ENCODE data around the gene METTL15. TPM values are rescaled to one million over a fixed set of nuclear protein-coding genes. Genes with fewer than 3 reads are reported as not detected.

METTL15 gene
- total and polyA plus RNA-seq, 11 donors, result 5.2 to 14.4 (median 9.9) TPM

DNA sequence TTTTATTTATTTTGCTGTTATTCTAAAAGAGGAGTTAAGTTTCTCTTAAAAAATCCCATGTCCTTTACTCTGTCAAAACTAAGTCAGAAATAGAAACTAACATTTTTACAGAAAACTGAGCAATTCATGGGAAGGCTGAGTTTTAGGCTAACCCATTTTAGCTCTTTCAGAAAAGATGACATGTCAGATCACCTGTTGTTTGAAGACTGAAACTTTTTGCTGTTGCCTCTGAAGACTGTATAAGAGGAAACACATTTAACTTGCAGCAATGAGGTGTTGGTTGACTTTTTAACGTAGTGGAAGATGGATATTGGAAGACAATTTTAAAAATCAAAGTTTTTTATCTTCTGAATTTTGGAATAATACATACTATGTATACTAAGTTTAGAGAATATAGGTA is 115.4 kb downstream of the METTL15 start:
- no peak for TF ChIP-seq POLR2A (IDR thresholded peaks at IDR 0.05)
- TF ChIP-seq, protein P1, sequence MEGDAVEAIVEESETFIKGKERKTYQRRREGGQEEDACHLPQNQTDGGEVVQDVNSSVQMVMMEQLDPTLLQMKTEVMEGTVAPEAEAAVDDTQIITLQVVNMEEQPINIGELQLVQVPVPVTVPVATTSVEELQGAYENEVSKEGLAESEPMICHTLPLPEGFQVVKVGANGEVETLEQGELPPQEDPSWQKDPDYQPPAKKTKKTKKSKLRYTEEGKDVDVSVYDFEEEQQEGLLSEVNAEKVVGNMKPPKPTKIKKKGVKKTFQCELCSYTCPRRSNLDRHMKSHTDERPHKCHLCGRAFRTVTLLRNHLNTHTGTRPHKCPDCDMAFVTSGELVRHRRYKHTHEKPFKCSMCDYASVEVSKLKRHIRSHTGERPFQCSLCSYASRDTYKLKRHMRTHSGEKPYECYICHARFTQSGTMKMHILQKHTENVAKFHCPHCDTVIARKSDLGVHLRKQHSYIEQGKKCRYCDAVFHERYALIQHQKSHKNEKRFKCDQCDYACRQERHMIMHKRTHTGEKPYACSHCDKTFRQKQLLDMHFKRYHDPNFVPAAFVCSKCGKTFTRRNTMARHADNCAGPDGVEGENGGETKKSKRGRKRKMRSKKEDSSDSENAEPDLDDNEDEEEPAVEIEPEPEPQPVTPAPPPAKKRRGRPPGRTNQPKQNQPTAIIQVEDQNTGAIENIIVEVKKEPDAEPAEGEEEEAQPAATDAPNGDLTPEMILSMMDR (IDR thresholded peaks at IDR 0.05), result no peak
- DNase-seq (no peak), ATAC-seq (no peak)
- Histone ChIP-seq H3K36me3 (no peaks in the 10 kb centered on the region), H3K4me1 (peaks cover 0 to 7% (median 0%) of the 10 kb centered on the region in 12 donors), H3K4me3 (no peak overlapping the region), H3K9me3 (no peaks in the 10 kb centered on the region), H3K27me3 (no peaks in the 10 kb centered on the region), H3K27ac (no peak overlapping the region)
- WGBS, 4 donors, result 75 to 92% (median 86%) methylated on average over 1 of the region's 1 CpG
- intact Hi-C loops (cut with DNase I), result no loop called here

DNA sequence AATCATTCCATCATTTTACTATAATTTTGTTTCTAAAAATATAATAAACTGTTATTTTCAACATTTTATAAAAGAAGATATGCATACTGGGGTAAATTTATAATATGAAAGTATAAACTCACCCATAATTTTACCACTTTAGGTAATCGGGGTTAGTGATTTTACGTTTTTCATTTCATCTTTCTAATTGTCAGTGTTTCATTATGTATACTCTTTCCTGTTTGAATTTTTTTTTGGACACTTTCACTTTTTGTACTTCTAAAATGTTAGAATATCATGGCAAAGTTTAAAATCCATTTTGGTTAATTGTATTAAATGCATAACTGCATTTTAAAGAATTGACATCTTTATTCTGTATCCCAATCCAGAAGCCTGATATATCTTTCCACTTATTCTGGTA is 115.8 kb downstream of the METTL15 start:
- intact Hi-C loops (cut with DNase I), result no loop called here
- Histone ChIP-seq H3K36me3 (peaks cover 0 to 1% (median 0%) of the 10 kb centered on the region in 9 donors), H3K9me3 (no peaks in the 10 kb centered on the region), H3K27me3 (no peaks in the 10 kb centered on the region), H3K27ac (no peak overlapping the region), H3K4me1 (peaks cover 0 to 7% (median 0%) of the 10 kb centered on the region in 12 donors), H3K4me3 (no peak overlapping the region)
- WGBS, 4 donors, result 65 to 98% (median 95%) methylated on average over 2 of the region's 2 CpGs
- ATAC-seq (no peak), DNase-seq (no peak)
- TF ChIP-seq, protein P1 (IDR thresholded peaks at IDR 0.05), result no peak
- no peak for TF ChIP-seq POLR2A (IDR thresholded peaks at IDR 0.05)

DNA sequence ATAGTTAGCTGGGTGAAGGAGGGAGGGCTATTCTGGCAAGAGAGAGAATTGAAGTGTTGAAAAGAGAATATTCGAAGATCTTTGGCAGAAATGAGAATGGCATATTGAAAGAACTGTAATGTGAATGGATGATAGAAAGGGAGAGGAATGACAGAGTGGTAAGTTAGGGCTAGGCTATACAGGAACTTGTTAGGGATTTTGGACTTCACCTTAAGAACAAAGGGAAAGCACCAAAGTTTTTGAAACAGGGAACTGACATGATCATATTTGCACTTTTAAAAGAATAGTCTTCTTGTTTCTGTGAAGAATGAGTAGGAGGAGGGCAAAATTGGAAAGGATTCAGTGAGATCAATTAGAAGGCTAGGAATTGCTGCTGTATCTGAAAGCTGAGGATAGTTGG is 119.3 kb downstream of the METTL15 start:
- ATAC-seq (no peak), DNase-seq (no peak)
- Histone ChIP-seq H3K27ac (no peak overlapping the region), H3K27me3 (no peaks in the 10 kb centered on the region), H3K36me3 (peaks cover 0 to 5% (median 0%) of the 10 kb centered on the region in 9 donors), H3K9me3 (no peaks in the 10 kb centered on the region), H3K4me3 (no peak overlapping the region), H3K4me1 (peaks cover 0 to 7% (median 0%) of the 10 kb centered on the region in 12 donors)
- intact Hi-C loops (cut with DNase I), result no loop called here
- TF ChIP-seq POLR2A (IDR thresholded peaks at IDR 0.05), result no peak
- TF ChIP-seq, protein P1 (IDR thresholded peaks at IDR 0.05), result no peak
- WGBS, 4 donors, result 73 to 88% (median 79%) methylated on average over 1 of the region's 1 CpG

DNA sequence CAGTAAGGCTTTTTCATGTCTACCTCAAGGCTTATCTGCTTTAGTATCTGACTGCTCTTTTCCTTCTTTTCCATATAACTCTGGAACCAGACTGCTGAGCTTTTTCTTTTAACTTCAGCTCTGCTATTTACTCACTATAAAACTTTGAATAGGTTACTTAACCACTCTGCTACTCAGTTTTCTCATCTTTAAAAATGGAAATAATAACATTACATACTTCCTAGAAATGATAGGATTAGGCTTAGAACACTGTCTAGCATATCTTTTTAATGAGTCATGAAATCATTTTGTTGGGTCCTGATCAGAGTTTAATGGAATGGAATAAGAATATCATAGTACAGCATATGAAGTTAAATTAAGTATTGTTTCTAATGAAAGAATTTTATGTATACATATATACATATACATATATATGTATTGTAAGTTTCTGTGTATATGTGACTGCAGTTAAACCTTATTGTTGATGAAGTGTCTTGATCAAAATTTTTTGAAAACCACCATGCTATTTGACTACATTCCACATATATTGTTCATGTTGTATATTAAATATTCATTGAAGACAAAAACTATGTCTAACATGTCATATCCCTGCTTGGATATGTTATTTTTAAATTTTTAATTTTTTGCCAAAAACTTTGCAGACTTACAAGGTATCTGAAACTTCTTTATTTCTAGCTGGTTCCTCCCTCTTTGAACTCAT is 120.2 kb downstream of the METTL15 start:
- ATAC-seq (no peak), DNase-seq (no peak)
- H3K4me3 ChIP-seq, result no peak overlapping the region
- intact Hi-C loops (cut with DNase I), result no loop called here
- H3K27ac ChIP-seq, result no peak overlapping the region
- peaks cover 0 to 5% (median 0%) of the 10 kb centered on the region in 9 donors for H3K36me3 ChIP-seq
- H3K9me3 ChIP-seq, result no peaks in the 10 kb centered on the region
- no peaks in the 10 kb centered on the region for H3K27me3 ChIP-seq
- H3K4me1 ChIP-seq, result peaks cover 0 to 7% (median 0%) of the 10 kb centered on the region in 12 donors
- TF ChIP-seq, protein P1 (IDR thresholded peaks at IDR 0.05), result no peak
- TF ChIP-seq POLR2A (IDR thresholded peaks at IDR 0.05), result no peak

Measured in heart left ventricle (tissue), 16 donors.